Measurements from ENCODE around the gene UBE2E3.

The UBE2E3 gene

GRCh38 chr2:181106229-181106628 is 125.8 kb downstream of the UBE2E3 start:
- H3K36me3 Mint-ChIP-seq = peaks cover 5% of the 10 kb centered on the region
- no peaks in the 10 kb centered on the region for H3K9me3 Mint-ChIP-seq (ENCODE audit: low read depth)
- H3K4me3 Mint-ChIP-seq = peak overlapping the region; percentile 27
- peaks cover 58% of the 10 kb centered on the region for H3K4me1 Mint-ChIP-seq (ENCODE audit: low read depth)
- peak overlapping the region; percentile 92 for H3K27ac Mint-ChIP-seq
- no peaks in the 10 kb centered on the region for H3K27me3 Mint-ChIP-seq

GRCh38 chr2:181106789-181107627 is 126.6 kb downstream of the UBE2E3 start:
- Mint-ChIP-seq H3K9me3 (ENCODE audit: low read depth) (no peaks in the 10 kb centered on the region), H3K27ac (peak overlapping the region; percentile 92), H3K4me1 (ENCODE audit: low read depth) (peaks cover 58% of the 10 kb centered on the region), H3K27me3 (no peaks in the 10 kb centered on the region), H3K36me3 (peaks cover 5% of the 10 kb centered on the region), H3K4me3 (peak overlapping the region; percentile 65)

GRCh38 chr2:181107628-181107945 is 127.2 kb downstream of the UBE2E3 start:
- peak overlapping the region; percentile 92 for H3K27ac Mint-ChIP-seq
- peaks cover 5% of the 10 kb centered on the region for H3K36me3 Mint-ChIP-seq
- H3K27me3 Mint-ChIP-seq = no peaks in the 10 kb centered on the region
- peaks cover 58% of the 10 kb centered on the region for H3K4me1 Mint-ChIP-seq (ENCODE audit: low read depth)
- H3K9me3 Mint-ChIP-seq (ENCODE audit: low read depth) = no peaks in the 10 kb centered on the region
- H3K4me3 Mint-ChIP-seq = no peak overlapping the region

- Mint-ChIP-seq H3K4me3 (no peak overlapping the region), H3K27me3 (no peaks in the 10 kb centered on the region), H3K9me3 (ENCODE audit: low read depth) (no peaks in the 10 kb centered on the region), H3K27ac (no peak overlapping the region), H3K4me1 (ENCODE audit: low read depth) (peaks cover 42% of the 10 kb centered on the region), H3K36me3 (peaks cover 5% of the 10 kb centered on the region)
Measured at GRCh38 chr2:181111059-181111458, 130.7 kb downstream of the UBE2E3 start.

GRCh38 chr2:181112916-181113315 is 132.5 kb downstream of the UBE2E3 start:
- Mint-ChIP-seq H3K9me3 (ENCODE audit: low read depth) (peaks cover 3% of the 10 kb centered on the region), H3K4me1 (ENCODE audit: low read depth) (peaks cover 31% of the 10 kb centered on the region), H3K27me3 (no peaks in the 10 kb centered on the region), H3K27ac (no peak overlapping the region), H3K4me3 (no peak overlapping the region), H3K36me3 (peaks cover 5% of the 10 kb centered on the region)
